ENCODE data around the gene NFIA.

Gene NFIA

DNA sequence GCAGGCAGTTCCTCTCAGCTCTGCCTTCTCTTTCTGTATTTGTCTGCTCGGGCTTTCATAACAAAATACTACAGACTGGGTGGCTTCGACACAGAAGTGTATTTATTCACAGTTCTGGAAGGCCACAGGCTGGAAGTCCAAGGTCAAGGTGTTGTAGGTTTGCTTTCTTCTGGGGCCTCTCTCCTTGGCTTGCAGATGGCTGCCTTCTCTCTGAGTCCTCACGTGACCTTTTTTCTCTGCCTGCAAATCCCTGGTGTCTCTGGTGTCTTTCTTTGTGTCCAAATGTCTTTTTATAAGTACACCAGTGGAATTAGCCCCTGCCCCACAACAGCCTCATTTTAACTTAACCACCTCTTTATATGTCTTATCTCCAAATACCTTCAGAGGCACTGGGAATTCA lies 392.6 kb downstream of the NFIA start:
- DNase-seq: no peak

DNA sequence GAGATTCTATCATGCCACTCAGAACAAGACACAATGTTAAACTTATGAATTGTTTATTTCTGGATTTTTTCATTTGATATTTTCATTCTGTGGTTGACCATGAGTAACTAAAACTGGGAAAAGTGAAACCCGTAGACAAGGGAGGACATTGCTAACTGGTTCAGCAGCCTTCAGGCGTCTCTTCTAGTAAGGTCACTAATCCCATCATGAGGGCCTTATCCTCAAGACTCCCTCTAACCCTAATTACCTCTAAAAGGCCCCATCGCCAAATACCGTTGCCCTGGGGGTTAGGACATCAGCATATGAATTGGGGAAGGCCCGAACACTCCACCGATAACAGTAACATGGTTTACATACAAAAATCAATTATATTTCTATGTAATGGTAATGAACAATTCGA lies 394.9 kb downstream of the NFIA start:
- no peak for DNase-seq

DNA sequence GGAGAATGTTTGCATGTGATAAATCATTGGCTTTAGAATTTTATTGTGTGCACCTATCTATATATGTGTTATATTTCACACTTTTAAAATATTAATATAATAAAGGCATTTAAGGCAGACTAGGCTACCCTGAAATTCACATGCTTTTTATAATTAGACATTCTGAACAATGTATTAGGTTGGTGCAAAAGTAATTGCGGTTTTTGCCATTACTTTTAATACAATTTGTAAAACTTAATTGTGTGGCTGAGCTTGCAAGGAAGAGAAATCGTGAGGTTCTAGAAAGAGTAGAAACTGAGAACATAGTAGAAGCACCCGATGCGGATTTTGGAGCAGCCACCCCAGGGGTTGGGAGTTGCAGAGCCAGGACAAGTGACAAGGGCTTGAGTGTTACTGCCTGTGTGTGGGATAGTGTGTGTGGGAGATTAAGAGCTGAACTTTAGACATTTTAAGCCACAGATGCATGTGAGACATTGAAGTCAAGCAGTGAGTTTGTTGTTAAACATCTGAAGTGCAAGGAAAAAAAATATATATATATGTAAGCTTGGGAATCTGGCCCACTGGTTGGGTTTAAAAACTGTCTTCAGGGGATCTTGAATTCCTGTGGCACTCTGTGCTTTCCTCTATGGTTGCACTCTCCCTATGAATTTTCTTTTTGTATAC lies 398.0 kb downstream of the NFIA start:
- no peak for DNase-seq

DNA sequence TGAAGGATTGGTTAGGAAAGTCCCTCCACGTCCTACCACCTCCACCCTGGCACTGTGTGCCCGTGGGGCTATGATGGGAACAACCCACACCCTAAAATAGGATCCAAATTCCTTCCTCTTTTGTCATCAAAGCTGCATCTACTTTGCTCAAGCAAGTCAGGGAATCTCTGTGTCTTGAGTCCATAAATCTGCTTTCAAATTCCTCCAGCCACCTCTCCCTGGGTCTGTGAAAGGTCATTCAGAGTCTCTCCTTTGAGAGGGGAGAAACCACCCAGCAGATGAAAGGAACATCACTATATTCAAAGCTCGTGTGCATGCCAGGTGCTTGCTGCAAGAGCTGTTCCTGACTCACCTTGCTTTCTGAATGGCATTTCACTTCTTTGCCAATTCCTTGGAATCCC lies 399.0 kb downstream of the NFIA start:
- DNase-seq: no peak

DNA sequence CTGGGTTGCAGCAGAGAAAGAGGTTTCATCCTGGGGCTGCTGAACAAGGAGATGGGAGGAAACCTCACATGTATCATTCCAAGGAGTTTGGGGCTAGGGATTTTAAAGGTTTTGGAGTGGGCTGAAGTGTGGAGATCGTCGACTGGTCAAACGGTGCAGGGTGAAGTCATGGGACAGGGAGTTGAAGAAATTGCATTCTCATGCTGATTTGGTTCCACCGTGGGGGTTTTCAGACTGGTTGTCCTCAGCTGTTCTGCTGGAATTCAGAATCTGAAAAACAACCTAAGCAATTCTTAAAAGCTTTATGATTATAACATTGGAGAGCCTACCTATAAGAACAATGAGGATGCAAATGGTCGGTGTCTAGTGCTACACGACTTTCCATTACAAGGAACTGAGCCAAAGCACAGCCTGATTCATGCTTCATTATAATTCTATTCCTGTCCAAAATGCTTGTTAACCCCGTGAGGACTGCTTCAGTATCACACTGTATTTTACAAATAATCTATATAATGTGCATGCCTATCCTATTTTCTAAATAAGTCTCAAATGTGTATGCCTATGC lies 399.9 kb downstream of the NFIA start:
- no peak for DNase-seq

DNA sequence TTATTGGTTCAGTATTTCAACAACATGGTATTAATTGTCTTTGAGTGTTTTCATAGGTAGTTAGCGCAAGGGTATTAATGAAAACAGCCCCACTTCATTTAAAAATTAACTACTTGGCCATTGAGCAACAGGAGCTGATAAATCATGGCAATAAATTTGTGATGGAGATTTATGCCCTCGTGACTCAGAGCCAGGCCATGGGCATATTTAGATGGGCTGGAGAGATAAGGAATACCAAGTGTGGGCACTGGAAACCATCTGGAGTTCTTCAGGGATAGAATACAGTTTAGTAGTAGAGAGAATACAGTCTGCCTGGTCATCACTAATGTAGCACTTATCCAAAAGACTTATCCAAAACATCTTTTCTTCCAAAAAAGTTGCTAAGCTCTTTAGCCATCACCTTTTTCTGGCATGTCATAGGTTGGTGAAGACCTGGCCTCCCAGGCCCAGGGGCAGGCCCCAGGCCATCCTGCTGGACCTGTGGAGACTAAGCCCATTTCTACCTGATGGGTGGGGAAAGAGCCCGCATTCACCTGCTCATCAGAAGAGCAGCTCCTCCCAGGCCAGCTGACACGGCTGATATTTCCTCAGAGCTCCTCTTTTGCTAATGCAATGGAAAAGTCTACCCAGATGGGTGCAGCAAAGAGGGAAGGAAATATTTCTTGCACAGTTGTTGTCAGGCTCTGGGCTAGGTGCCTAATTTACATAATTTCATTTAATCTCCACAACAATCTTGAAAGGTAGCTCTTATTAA lies 404.6 kb downstream of the NFIA start:
- DNase-seq: no peak

DNA sequence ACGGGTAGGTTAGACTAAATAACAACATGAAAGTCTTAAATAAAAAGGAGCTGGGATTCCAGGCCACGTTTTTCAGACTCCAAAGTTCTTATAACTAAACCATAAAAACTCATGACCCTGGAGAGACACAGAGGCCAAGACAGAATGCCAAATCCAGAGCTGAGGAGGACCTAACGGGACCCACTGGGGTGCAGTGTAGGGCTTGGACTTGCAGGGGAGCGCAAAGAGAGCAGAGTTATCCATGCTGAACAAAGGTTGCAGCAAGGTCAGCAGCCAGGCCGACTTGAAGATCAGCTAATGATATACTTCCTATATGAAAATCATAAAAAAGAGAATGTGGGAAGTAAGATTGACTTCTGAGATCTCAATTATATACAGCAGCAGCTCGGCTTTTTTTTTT lies 405.4 kb downstream of the NFIA start:
- no peak for DNase-seq

DNA sequence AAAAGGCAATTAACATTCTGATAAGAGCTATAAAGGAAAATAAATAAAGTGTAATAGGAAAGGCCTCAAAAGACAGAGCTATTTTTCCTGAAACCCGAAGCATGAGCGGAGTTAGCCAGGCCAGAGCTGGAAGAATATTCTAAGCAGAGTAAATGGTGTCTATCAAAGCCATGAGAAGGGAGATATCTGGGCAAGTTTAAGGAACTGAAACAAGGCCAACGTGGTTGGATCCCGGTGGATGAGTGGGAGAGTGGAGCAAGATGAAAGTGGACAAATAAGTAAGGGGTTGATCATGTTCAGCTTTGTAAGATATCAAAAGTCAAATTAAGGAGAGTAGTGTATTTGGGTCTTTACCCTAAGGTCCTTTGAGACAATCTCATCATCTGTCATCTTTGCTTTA lies 408.6 kb downstream of the NFIA start:
- DNase-seq: no peak

DNA sequence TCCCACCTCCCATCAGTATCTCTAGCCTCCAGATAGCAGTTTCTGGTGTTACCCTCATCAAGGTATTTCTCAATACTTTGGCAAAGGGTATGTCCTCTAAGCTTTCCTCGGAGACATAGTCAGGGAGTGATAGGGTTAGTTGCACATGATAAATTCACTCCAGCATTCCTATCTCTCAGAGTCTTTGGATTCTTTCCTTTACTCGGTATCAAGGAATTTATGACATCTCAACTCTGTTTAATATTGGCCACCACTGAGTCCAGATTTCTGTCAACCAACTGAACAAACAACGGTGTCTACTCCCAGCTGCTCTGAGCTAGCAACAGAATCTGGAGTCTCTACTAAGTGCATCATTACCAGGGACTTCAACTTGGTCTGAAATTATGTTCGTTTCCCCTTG lies 409.1 kb downstream of the NFIA start:
- no peak for DNase-seq

DNA sequence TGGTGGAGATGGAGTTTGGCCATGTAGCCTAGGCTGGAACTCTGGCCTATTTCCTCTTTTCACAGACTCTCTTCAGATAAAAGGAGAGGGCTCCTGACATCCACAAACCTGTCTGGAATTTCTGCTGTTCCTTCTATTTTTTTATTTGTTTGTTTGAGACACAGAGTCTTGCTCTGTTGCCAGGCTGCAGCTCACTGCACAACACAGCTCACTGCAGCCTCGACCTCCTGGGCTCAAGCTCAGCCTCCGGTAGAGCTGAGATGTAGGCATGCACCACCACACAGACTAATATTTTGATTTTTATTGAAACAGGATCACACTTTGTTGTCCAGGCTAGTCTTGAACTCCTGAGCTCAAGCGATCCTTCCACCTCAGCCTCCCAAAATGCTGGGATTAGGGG lies 411.6 kb downstream of the NFIA start:
- no peak for DNase-seq

DNA sequence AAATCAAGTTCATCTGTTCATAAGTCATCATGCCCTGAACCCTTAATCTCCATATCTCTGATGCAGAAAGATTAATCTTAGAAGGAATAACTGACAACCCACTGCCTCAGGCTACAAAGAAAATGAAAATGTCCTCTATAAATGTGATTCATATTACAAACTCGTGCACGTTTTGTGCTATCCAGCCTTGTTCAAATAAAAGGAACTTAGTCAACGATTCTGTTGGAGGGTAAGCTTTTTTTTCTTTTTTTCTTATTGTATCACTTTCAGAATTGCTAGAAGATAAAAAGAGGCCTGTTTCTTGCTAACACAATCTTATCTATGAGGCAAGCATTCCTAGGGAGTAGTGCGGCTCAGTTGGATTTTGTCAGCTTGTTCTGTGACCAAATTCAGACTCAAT lies 414.1 kb downstream of the NFIA start:
- DNase-seq: no peak

DNA sequence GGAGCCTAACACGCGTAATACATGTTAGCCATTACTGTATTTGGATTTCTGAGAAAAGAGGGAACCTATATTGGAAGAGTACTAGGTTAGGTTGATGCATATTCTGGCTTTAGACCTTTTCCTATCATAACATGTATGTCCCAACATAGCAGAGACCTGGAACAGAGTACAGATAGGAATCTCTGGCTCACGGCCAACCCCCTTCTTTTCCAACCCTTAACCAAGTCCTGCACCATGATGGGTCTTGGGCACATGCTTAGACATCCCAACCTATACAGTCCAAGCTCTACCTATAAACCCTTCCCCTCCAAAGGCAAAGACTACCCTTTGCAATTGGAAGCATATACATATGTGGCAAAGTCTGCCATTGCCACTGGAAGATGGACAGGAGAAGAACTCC lies 414.7 kb downstream of the NFIA start:
- no peak for DNase-seq

DNA sequence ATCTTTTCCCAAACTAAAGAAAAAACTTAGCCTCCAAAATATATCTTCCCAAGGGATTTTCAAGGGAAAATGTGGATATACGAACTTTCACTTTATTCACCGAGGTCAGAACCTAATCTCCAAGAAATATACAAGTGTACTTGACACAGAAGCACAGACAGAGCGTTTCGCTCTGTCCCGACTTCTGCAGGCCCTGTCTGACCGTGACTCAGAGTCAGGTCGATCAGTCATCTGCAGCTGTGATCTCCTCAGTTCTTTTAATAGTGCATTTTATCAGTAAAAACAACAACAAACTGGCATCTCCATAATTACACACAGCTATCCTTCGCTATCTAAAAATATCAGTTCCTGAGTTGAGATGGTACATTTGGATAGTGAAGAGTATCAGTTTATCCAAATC lies 416.0 kb downstream of the NFIA start:
- DNase-seq: no peak

DNA sequence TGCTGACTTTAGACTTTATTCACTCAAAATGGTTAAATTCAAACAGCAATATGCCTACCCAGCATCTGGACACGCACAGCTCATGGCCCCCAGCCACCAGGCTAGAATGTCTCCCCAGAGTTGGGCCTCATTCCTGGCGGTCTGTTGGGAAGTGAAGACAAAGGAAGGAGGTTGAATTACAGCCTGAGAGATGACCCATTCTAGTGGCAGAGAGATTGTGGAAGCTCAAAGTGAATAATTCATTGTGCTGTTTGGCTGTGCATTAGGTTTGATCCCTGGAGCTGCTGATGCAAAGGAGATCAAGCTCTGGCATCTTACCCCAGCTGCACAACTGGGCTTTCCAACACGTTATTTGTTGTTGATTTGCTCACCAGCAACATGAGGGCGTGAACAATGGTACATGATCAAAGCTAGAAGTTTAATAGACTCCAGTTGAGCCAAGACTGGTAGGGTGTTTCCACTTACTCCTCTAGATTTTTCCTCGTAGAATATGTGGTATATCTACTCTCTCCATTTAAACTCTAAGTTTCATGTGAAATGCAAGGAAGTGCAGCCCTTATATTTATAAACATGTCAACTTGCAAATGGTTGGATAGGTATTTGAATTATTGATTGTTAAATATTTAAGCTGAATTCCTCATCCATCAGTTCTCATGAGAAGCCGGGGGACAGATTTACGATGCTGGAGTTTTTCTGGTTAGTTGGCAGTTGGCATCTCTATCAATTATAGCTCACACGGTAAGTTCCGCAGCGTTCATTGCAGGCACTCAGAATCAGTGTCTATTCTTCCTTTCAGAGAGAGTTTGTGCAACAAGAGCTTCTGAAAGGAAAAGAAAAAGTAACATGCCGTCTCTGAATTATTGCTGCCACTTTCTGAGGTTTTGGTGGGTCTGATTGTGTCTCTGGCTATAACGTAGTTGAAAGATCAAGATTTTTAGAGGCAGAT lies 419.9 kb downstream of the NFIA start:
- DNase-seq: no peak

DNA sequence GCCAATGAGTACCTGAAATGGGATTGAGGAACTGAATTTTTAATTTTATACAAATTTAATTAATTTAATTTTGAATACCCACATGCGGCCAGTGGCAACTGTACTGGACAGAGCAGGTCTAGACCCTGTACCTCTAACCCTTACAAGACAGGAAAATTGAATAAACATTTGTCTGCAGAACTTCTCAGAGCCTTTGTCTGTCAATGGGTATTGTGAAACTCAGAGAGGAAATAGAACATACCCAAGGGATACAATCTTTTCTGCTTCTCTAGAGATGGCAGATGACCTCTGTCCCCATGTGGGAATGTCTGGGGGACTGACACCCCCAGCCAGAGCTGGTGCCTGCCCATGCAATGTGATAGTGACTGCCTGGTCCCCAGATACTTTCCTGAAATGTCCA lies 421.9 kb downstream of the NFIA start:
- DNase-seq: no peak

DNA sequence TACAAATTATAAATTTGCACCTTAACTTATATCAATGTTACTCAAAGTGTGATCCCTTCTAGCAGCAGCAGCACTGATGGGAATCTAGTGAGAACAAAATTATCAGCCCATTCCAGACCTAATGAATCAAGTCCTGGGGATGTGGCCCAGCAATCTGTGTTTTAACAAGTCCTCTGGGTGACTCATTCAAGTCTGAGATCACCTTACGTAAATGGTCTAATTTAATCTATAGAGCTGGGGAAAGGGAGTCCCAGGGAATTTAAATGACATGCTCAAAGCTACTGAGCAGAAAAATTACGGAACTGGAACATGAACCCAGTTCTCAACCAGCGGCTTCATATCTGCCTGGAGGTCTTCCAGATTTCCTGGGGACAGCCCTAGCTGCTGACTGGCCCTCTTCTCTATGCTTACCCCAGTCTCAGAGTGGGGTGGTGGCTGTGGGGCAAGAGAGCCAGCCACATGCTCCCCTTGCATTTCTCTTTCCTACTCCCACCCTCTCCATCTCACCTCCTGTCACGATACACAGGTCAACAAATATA lies 422.6 kb downstream of the NFIA start:
- no peak for DNase-seq

DNA sequence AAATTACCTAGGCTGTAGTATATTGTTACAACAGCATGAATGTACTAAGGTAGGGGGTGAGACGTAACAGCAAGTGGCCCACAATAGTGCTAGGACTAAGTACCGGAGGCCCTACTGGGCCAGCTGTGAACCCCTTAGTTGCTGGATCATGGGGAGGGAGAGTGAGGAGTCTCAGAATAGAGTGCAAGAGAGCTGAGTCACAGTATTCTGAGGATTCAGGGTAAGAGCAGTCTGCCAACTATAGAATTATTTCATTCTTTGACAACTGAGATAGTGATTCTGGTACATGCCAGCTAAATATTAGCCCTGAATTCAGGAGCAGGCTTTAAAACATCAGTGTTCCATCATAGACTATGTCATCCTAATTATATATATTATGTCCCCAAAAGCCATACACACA lies 423.9 kb downstream of the NFIA start:
- DNase-seq: no peak

DNA sequence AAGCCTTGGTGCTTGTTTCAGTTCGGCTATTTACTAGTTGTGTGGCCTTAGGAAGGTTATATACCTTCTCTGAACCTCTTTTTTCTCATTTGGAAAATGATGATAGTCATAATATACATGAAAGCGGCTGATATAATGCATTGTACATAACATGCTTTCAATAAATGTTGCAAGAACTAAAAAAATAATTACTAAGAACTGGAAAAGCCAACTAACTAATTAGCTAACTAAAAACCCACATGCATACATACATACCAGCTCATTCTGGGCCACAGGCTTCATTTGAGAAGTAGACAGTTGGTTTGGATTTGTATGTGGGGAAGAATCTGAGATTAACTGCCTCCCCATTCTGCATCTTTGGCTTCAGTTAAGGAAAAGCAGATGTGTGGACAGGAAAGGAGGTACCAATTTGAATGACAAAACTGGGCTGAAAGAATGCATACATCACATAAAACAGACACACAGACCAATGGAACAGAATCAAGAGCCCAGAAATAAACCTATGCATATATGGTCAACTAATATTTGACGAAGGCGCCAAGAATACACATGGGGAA lies 424.7 kb downstream of the NFIA start:
- no peak for DNase-seq

All from activated CD8-positive, alpha-beta memory T cell treated with anti-CD3 and anti-CD28 coated beads, Interleukin-2, amount 50 U/mL, for 48 hours (primary cell).